Measurements from ENCODE around the gene ABTB2. TPM values are rescaled to one million over a fixed set of nuclear protein-coding genes. Genes with fewer than 3 reads are reported as not detected.

The ABTB2 gene
- total RNA-seq, 4 donors from 2014 or later: 0.79 to 4.1 (median 3.7) TPM

DNA sequence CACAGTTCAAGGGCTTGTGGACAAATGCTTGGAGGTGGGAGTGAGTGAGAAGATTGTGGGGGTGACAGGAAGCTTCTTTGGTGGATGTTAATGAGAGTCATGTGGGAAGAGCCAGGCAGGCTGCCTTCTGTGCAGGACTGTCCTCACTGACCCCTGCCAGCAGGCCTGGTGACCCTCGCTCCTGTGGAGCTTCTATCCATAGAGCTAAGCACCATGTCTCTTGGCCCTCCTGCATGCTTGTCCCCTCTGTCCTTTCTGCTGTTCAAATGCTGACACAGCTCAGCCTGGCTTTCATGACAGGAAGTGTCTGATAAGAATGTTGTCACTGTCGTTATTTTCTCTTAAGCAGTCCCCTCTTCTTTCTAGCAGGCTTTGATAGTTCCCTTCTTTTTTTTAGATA is 214.8 kb downstream of the ABTB2 start:
- Histone ChIP-seq H3K4me3 (no peak overlapping the region), H3K27ac (no peak overlapping the region), H3K4me1 (no peaks in the 10 kb centered on the region), H3K27me3 (no peaks in the 10 kb centered on the region), H3K9me3 (no peaks in the 10 kb centered on the region), H3K36me3 (peaks cover 19 to 100% (median 63%) of the 10 kb centered on the region in 3 donors)
- TF ChIP-seq POLR2A (IDR thresholded peaks at IDR 0.05): no peak
- TF ChIP-seq, protein P1, sequence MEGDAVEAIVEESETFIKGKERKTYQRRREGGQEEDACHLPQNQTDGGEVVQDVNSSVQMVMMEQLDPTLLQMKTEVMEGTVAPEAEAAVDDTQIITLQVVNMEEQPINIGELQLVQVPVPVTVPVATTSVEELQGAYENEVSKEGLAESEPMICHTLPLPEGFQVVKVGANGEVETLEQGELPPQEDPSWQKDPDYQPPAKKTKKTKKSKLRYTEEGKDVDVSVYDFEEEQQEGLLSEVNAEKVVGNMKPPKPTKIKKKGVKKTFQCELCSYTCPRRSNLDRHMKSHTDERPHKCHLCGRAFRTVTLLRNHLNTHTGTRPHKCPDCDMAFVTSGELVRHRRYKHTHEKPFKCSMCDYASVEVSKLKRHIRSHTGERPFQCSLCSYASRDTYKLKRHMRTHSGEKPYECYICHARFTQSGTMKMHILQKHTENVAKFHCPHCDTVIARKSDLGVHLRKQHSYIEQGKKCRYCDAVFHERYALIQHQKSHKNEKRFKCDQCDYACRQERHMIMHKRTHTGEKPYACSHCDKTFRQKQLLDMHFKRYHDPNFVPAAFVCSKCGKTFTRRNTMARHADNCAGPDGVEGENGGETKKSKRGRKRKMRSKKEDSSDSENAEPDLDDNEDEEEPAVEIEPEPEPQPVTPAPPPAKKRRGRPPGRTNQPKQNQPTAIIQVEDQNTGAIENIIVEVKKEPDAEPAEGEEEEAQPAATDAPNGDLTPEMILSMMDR (IDR thresholded peaks at IDR 0.05): no peak
- intact Hi-C loops (cut with DNase I): no loop called here
- WGBS, 2 donors: 75 to 85% methylated on average over 2 of the region's 2 CpGs
- DNase-seq: no peak

DNA sequence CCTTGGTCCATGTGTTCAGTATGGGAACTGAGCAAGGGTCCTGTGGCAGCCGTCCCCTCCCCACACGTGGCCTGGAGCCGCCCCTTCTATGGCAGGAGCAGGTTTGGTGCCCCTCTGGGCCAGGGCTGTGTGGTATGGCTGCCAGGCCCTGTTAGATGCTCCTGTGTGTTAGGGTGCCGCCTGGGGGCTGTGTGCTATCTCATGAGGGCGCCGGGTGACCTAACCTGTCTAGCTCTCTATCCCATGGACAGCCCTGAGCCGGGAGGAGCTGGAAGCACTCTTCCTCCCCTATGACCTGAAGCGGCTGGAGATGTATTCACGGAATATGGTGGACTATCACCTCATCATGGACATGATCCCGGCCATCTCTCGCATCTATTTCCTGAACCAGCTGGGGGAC is 217.7 kb downstream of the ABTB2 start:
- Histone ChIP-seq H3K4me3 (no peak overlapping the region), H3K27me3 (no peaks in the 10 kb centered on the region), H3K27ac (no peak overlapping the region), H3K9me3 (no peaks in the 10 kb centered on the region), H3K36me3 (peaks cover 28 to 100% (median 69%) of the 10 kb centered on the region in 3 donors), H3K4me1 (no peaks in the 10 kb centered on the region)
- 94 to 98% methylated on average over 7 to 11 of the region's 11 CpGs for WGBS, 2 donors
- DNase-seq: no peak
- no peak for TF ChIP-seq POLR2A (IDR thresholded peaks at IDR 0.05)
- TF ChIP-seq, protein P1 (IDR thresholded peaks at IDR 0.05): no peak
- intact Hi-C loops (cut with DNase I): no loop called here

DNA sequence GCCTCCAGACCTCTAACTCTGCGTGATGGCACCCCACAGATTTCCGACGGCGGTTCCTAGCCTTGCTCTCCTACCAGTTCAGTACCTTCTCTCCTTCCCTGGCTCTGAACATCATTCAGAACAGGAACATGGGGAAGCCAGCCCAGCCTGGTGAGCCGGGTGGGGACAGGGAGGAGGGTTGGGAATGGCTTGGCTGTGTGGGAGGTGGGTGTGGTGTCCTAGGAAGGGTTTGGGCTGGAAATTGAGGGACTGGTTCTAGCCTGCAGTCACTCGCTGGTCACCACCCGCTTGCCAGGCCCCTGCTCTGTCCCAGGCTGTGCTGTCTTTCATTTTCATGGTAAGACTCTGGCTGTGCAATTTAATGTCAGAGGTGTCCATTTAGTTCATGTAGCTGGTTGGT is 218.5 kb downstream of the ABTB2 start:
- DNase-seq: no peak
- WGBS, 2 donors: 42 to 84% methylated on average over 3 to 7 of the region's 7 CpGs

DNA sequence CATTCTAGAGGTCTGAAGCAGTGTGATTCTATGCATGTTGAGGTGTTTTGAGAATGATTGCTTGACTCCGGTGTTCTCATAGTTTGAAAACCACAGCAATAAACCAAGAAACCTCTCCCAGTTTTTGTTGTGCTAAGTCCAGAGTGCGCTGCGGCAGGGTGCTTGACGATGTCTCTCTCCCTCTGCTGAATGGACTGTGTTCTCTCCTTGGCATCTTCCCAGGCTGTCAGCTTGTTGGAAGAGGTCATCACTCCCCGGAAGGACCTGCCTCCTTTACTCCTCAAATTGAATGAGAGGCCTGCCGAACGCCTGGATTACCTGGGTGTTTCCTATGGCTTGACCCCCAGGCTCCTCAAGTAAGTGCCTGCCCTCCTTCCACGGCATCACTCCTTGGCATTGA is 221.4 kb downstream of the ABTB2 start:
- Histone ChIP-seq H3K4me3 (no peak overlapping the region), H3K27me3 (no peaks in the 10 kb centered on the region), H3K27ac (no peak overlapping the region), H3K36me3 (peaks cover 24 to 100% (median 75%) of the 10 kb centered on the region in 3 donors), H3K9me3 (no peaks in the 10 kb centered on the region), H3K4me1 (no peaks in the 10 kb centered on the region)
- no peak for TF ChIP-seq POLR2A (IDR thresholded peaks at IDR 0.05)
- TF ChIP-seq, protein P1 (IDR thresholded peaks at IDR 0.05): no peak
- WGBS, 2 donors: 92 to 95% methylated on average over 7 to 8 of the region's 8 CpGs
- DNase-seq: no peak
- intact Hi-C loops (cut with DNase I): no loop called here

More for the DNA sequence above, 218.5 kb downstream of the ABTB2 start:
- H3K27ac ChIP-seq: no peak overlapping the region
- intact Hi-C loops (cut with DNase I): no loop called here
- peaks cover 28 to 100% (median 73%) of the 10 kb centered on the region in 3 donors for H3K36me3 ChIP-seq
- no peaks in the 10 kb centered on the region for H3K27me3 ChIP-seq
- H3K9me3 ChIP-seq: no peaks in the 10 kb centered on the region
- TF ChIP-seq, protein P1 (IDR thresholded peaks at IDR 0.05): no peak
- TF ChIP-seq POLR2A (IDR thresholded peaks at IDR 0.05): no peak
- H3K4me1 ChIP-seq: no peaks in the 10 kb centered on the region
- no peak overlapping the region for H3K4me3 ChIP-seq

DNA sequence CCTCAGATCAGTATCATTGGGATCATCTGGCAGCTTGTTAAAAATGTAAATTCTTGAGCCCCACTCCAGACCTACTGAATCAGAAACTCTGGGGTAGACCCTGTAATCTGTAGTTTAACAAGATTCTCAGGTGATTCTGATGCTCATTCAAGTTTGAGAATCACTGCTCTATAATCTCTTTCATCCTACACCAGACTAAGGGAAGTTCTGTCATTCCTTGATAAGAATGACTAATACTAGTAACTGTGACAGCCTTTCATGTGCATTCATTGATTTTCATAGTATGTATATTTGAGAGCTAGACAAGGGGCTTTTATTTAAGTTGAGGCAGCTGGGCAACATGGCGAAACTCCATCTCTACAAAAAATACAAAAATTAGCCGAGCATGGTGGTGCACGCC is 222.4 kb downstream of the ABTB2 start:
- no peak overlapping the region for H3K27ac ChIP-seq
- no peak for DNase-seq
- TF ChIP-seq, protein P1 (IDR thresholded peaks at IDR 0.05): no peak
- TF ChIP-seq POLR2A (IDR thresholded peaks at IDR 0.05): no peak
- WGBS, 2 donors: 91 to 94% methylated on average over 3 of the region's 3 CpGs
- no peak overlapping the region for H3K4me3 ChIP-seq
- intact Hi-C loops (cut with DNase I): no loop called here
- no peaks in the 10 kb centered on the region for H3K4me1 ChIP-seq
- no peaks in the 10 kb centered on the region for H3K27me3 ChIP-seq
- no peaks in the 10 kb centered on the region for H3K9me3 ChIP-seq
- peaks cover 22 to 100% (median 76%) of the 10 kb centered on the region in 3 donors for H3K36me3 ChIP-seq

All from esophagus squamous epithelium (tissue), 5 donors.